Hepatocyte (in vitro differentiated cells): Measurements from ENCODE around the gene SRPK2.

Experiments used
- EZH2 ChIP-seq: fragments of 200-600 bp; sonication (generic); IDR thresholded peaks from 2 replicates; pipeline ENCODE4 v1.6.1; 2016; ENCODE audit warnings: antibody characterized with exemption, mild to moderate bottlenecking, borderline replicate concordance
- EZH2phosphoT487 ChIP-seq: fragments of 200-600 bp; sonication (generic); IDR thresholded peaks from one replicate; pipeline ENCODE4 v1.6.1; 2018; ENCODE audit warnings: antibody characterized with exemption, mild to moderate bottlenecking, low read depth, moderate library complexity; ENCODE audit not compliant: unreplicated experiment, severe bottlenecking
- TF ChIP-seq, protein P1 (sequence below): fragments of 200-600 bp; sonication (generic); IDR thresholded peaks from 2 replicates; pipeline ENCODE4 v1.5.1; 2016; ENCODE audit warnings: antibody characterized with exemption, mild to moderate bottlenecking; ENCODE audit not compliant: poor library complexity

DNA sequence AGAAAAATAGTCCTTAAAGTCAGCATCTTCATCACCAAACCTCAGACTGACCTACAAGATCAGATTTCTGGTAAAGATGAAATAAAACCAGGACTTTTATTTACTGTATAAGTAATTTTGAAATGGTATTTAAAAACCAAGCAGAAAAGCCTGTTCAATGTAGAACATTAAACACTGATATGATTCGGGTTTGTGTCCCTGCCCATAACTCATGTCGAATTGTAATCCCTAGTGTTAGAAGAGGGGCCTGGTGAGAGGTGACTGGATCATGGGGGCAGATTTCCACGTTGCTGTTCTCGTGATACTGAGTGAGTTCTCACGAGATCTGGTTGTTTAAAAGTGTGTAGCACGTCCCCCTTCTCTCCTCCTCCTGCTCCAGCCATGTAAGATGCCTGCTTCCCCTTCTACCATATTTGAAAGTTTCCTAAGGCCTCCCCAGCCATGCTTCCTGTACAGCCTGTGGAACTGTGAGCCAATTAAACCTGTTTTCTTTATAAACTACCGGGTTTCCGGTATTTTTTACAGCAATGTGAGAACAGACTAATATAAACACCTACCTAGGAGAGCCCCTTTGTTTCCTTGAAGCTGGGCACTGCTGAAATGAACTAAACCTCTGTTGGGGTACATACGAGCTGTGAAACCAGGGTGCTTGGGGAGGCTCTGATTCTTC is 254.6 kb downstream of the SRPK2 start:
- no peak for TF ChIP-seq EZH2
- TF ChIP-seq, protein P1, sequence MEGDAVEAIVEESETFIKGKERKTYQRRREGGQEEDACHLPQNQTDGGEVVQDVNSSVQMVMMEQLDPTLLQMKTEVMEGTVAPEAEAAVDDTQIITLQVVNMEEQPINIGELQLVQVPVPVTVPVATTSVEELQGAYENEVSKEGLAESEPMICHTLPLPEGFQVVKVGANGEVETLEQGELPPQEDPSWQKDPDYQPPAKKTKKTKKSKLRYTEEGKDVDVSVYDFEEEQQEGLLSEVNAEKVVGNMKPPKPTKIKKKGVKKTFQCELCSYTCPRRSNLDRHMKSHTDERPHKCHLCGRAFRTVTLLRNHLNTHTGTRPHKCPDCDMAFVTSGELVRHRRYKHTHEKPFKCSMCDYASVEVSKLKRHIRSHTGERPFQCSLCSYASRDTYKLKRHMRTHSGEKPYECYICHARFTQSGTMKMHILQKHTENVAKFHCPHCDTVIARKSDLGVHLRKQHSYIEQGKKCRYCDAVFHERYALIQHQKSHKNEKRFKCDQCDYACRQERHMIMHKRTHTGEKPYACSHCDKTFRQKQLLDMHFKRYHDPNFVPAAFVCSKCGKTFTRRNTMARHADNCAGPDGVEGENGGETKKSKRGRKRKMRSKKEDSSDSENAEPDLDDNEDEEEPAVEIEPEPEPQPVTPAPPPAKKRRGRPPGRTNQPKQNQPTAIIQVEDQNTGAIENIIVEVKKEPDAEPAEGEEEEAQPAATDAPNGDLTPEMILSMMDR, result no peak
- no peak for TF ChIP-seq EZH2phosphoT487
